SK-N-SH (cell line): ENCODE data around the gene IL4R. TPM values are rescaled to one million over a fixed set of nuclear protein-coding genes. Genes with fewer than 3 reads are reported as not detected.

Experiments
- CTCF ChIA-PET: fragments of 300-600, 350-600 bp; formaldehyde crosslinking; extraction: SDS; loops from one replicate; lab custom pipeline; 2021; lab: Yijun Ruan, JAX
- POLR2A ChIA-PET: fragments of 350-600 bp; sonication (Branson Sonifier 250); formaldehyde crosslinking; extraction: SDS; loops from one replicate; lab custom pipeline; 2020; ENCODE audit warnings: antibody characterized with exemption, inconsistent platforms; lab: Yijun Ruan, JAX
- DNase-seq: peaks from one replicate; pipeline ENCODE4 v3.0.0; 2012
- H2AFZ ChIP-seq: fragments of 200-600 bp; sonication (generic); 2 replicates; pipeline ENCODE4 v1.8.1; 2016; ENCODE audit warnings: antibody characterized with exemption, mild to moderate bottlenecking, low read depth
- H3F3A ChIP-seq: fragments of 200-600 bp; sonication (generic); replicated peaks from 2 replicates; pipeline ENCODE3; 2016; ENCODE audit warnings: antibody characterized with exemption, mild to moderate bottlenecking; ENCODE audit not compliant: insufficient read depth
- H3K27ac ChIP-seq, 2 experiments: fragments of 200-500 bp in 1 of 2; fragments of 200-600 bp in 1 of 2; sonication (Bioruptor generic) in 1 of 2; sonication (generic), shearing (Covaris generic) in 1 of 2; 2 replicates each; pipeline versions ENCODE4 v1.5.1 to v1.6.1; 2014 to 2016; ENCODE audit warnings: low read depth in 2 of 2, inconsistent platforms in 1 of 2, low read length in 1 of 2, mild to moderate bottlenecking in 1 of 2, mixed read lengths in 1 of 2
- H3K27me3 ChIP-seq: fragments of 200-600 bp; sonication (generic), shearing (Covaris generic); 2 replicates; pipeline ENCODE4 v1.6.1; 2016; ENCODE audit warnings: mixed run types; ENCODE audit not compliant: insufficient read depth
- H3K36me3 ChIP-seq, 2 experiments: fragments of 200-500 bp in 1 of 2; fragments of 200-600 bp in 1 of 2; sonication (Bioruptor generic) in 1 of 2; sonication (generic) in 1 of 2; replicated peaks in 1 of 2; 2 replicates each; pipeline versions ENCODE3 to v1.5.1; 2014 to 2016; ENCODE audit warnings: low read length in 1 of 2, mild to moderate bottlenecking in 1 of 2; ENCODE audit not compliant: insufficient read depth in 2 of 2, control insufficient read depth in 1 of 2
- H3K4me1 ChIP-seq, 2 experiments: fragments of 200-500 bp in 1 of 2; fragments of 200-600 bp in 1 of 2; sonication (Bioruptor generic) in 1 of 2; sonication (generic), shearing (Covaris generic) in 1 of 2; 2 replicates each; pipeline versions ENCODE4 v1.5.1 to v1.6.1; 2014 to 2016; ENCODE audit warnings: low read depth in 1 of 2, low read length in 1 of 2, mixed run types in 1 of 2; ENCODE audit not compliant: insufficient read depth in 2 of 2, control insufficient read depth in 1 of 2
- H3K4me2 ChIP-seq: fragments of 200-600 bp; sonication (generic), shearing (Covaris generic); 2 replicates; pipeline ENCODE4 v1.6.1; 2017; ENCODE audit warnings: mixed run types
- H3K4me3 ChIP-seq, 2 experiments: fragments of 200-500 bp in 1 of 2; fragments of 200-600 bp in 1 of 2; sonication (Bioruptor generic) in 1 of 2; sonication (generic), shearing (Covaris generic) in 1 of 2; 2 replicates each; pipeline versions ENCODE4 v1.5.1 to v1.8.1; 2014 to 2016; ENCODE audit warnings: low read depth in 2 of 2, inconsistent platforms in 1 of 2, low read length in 1 of 2, mild to moderate bottlenecking in 1 of 2, mixed read lengths in 1 of 2, moderate library complexity in 1 of 2
- H3K79me2 ChIP-seq: fragments of 200-600 bp; sonication (generic); 2 replicates; pipeline ENCODE4 v1.8.1; 2017; ENCODE audit warnings: mild to moderate bottlenecking; ENCODE audit not compliant: insufficient read depth
- H3K9ac ChIP-seq: fragments of 200-600 bp; sonication (generic); 2 replicates; pipeline ENCODE4 v1.6.1; 2017; ENCODE audit warnings: mixed run types
- H3K9me2 ChIP-seq: fragments of 200-600 bp; sonication (generic); 2 replicates; pipeline ENCODE4 v1.6.1; 2017; ENCODE audit warnings: mixed run types
- H3K9me3 ChIP-seq: fragments of 200-600 bp; sonication (generic); 2 replicates; pipeline ENCODE4 v1.6.1; 2017; ENCODE audit warnings: mixed run types, mild to moderate bottlenecking, moderate library complexity
- H4K20me1 ChIP-seq: fragments of 200-600 bp; sonication (generic); 2 replicates; pipeline ENCODE4 v1.6.1; 2017; ENCODE audit warnings: mild to moderate bottlenecking, mixed run types; ENCODE audit not compliant: insufficient read depth
- ELF1 ChIP-seq: IDR thresholded peaks from 2 replicates; pipeline ENCODE4 v1.4.0; 2012
- EZH2phosphoT487 ChIP-seq: fragments of 200-600 bp; sonication (generic); IDR thresholded peaks from 2 replicates; pipeline ENCODE4 v1.6.1; 2017; ENCODE audit warnings: low read depth, mixed run types, mild to moderate bottlenecking, antibody characterized with exemption, moderate library complexity, borderline replicate concordance
- FOXM1 ChIP-seq: IDR thresholded peaks from 2 replicates; pipeline ENCODE4 v1.4.0; 2012; ENCODE audit warnings: low read depth, mild to moderate bottlenecking
- MAX ChIP-seq: IDR thresholded peaks from 2 replicates; pipeline ENCODE4 v1.4.0; 2012; ENCODE audit warnings: low read depth
- MEF2A ChIP-seq: IDR thresholded peaks from 2 replicates; pipeline ENCODE4 v1.4.0; 2012; ENCODE audit warnings: low read depth, borderline replicate concordance
- NFIC ChIP-seq: IDR thresholded peaks from 2 replicates; pipeline ENCODE4 v1.4.0; 2012; ENCODE audit warnings: borderline replicate concordance
- PBX3 ChIP-seq: IDR thresholded peaks from 2 replicates; pipeline ENCODE4; 2012
- POLR2AphosphoS5 ChIP-seq: IDR thresholded peaks from 2 replicates; pipeline ENCODE4 v1.6.1; 2012; ENCODE audit warnings: low read depth, low read length
- RAD21 ChIP-seq: IDR thresholded peaks from 2 replicates; pipeline ENCODE4 v1.6.1; 2012; ENCODE audit warnings: mild to moderate bottlenecking, low read length
- REST ChIP-seq: IDR thresholded peaks from 2 replicates; pipeline ENCODE4 v1.6.1; 2012; ENCODE audit warnings: mild to moderate bottlenecking, low read depth, low read length, moderate library complexity
- RFX5 ChIP-seq: IDR thresholded peaks from 2 replicates; pipeline ENCODE4 v1.6.1; 2012; ENCODE audit warnings: mild to moderate bottlenecking, improper control_type of control experiment, low read length
- SIN3A ChIP-seq: IDR thresholded peaks from 2 replicates; pipeline ENCODE4 v1.6.1; 2012; ENCODE audit warnings: low read depth, mild to moderate bottlenecking, low read length, moderate library complexity, borderline replicate concordance
- SMC3 ChIP-seq: IDR thresholded peaks from 2 replicates; pipeline ENCODE4 v1.6.1; 2012; ENCODE audit warnings: low read depth, low read length, improper control_type of control experiment
- TAF1 ChIP-seq: IDR thresholded peaks from 2 replicates; pipeline ENCODE4 v1.6.1; 2012; ENCODE audit warnings: low read depth, mild to moderate bottlenecking, low read length, moderate library complexity, borderline replicate concordance
- YY1 ChIP-seq: IDR thresholded peaks from 2 replicates; pipeline ENCODE4 v1.4.0; 2012; ENCODE audit warnings: low read depth, mild to moderate bottlenecking
- WGBS: methylation state at CpG from one replicate; pipeline ENCODE4 v1.1.6; 2017; ENCODE audit warnings: low lambda C conversion rate; 5-methylcytosine and 5-hydroxymethylcytosine counted together
- polyA plus RNA-seq, 3 experiments: library from polyadenylated mRNA; depleted of rRNA; stranded (reverse); fragments of >200 nt; gene quantifications; 2 replicates each; pipeline ENCODE4 v1.2.3, GENCODE V29; 2012

The IL4R gene
- 16.1 and 16.4 TPM in 2 replicates for polyA plus RNA-seq (2012; rRNA removed)
- 7.9 and 11.4 TPM in 2 replicates for polyA plus RNA-seq (2012; cell fraction: cytosol; rRNA removed)
- 28.8 and 28.9 TPM in 2 replicates for polyA plus RNA-seq (2012; cell fraction: nucleus; rRNA removed)

GRCh38 chr16:27313422-27314160 lies at the start of gene IL4R:
Gene IL4R (plus strand): TSS chr16:27313974. CDS start chr16:27340204, 26,230 bp downstream.
- peaks cover 46% of the 10 kb centered on the region for H3K79me2 ChIP-seq
- peak; percentile 74 for DNase-seq
- H3K27ac ChIP-seq, result peak within 1 kb of the TSS in 1 of 2 experiments; percentile 74; a peak in 2 of 4 replicates
- peaks cover 6% of the 10 kb centered on the region for H3F3A ChIP-seq
- peak within 1 kb of the TSS; percentile 97 for H3K4me2 ChIP-seq
- H4K20me1 ChIP-seq, result peaks cover 13% of the 10 kb centered on the region; the same call in 1 of the 2 replicates
- H3K9me2 ChIP-seq, result no peaks in the 10 kb centered on the region
- TF ChIP-seq EZH2phosphoT487 (no peak), SMC3 (no peak), TAF1 (no peak), RFX5 (no peak), ELF1 (no peak), MAX (no peak), POLR2AphosphoS5 (no peak), FOXM1 (no peak), REST (no peak), PBX3 (no peak), SIN3A (no peak), YY1 (no peak), MEF2A (no peak), RAD21 (no peak), NFIC (no peak)
- H3K4me1 ChIP-seq, result peaks cover 0 to 10% of the 10 kb centered on the region in 2 experiments; a peak in 3 of 4 replicates
- ChIA-PET POLR2A (no interaction called here), CTCF (interaction anchor here (1.0 kb wide), 1 partner anchor 79 kb away, joined by 3 read pairs; no protein-coding TSS in a partner anchor)
- H3K4me3 ChIP-seq, result peak within 1 kb of the TSS; percentile 61 to 88
- H2AFZ ChIP-seq, result peak within 1 kb of the TSS; percentile 89
- H3K36me3 ChIP-seq, result no peaks in the 10 kb centered on the region
- 0% methylated on average over 2 of the region's 85 CpGs for WGBS
- H3K9ac ChIP-seq, result peak within 1 kb of the TSS; percentile 96
- H3K9me3 ChIP-seq, result no peaks in the 10 kb centered on the region
- no peaks in the 10 kb centered on the region for H3K27me3 ChIP-seq
